Inferior parietal cortex (tissue), 1 donor: ENCODE measurements around the gene S100A6.

Source experiments
- DNase-seq: peaks from one replicate; pipeline ENCODE4 v3.0.0-alpha.2; 2016; ENCODE audit errors: extremely low spot score

Gene S100A6

DNA sequence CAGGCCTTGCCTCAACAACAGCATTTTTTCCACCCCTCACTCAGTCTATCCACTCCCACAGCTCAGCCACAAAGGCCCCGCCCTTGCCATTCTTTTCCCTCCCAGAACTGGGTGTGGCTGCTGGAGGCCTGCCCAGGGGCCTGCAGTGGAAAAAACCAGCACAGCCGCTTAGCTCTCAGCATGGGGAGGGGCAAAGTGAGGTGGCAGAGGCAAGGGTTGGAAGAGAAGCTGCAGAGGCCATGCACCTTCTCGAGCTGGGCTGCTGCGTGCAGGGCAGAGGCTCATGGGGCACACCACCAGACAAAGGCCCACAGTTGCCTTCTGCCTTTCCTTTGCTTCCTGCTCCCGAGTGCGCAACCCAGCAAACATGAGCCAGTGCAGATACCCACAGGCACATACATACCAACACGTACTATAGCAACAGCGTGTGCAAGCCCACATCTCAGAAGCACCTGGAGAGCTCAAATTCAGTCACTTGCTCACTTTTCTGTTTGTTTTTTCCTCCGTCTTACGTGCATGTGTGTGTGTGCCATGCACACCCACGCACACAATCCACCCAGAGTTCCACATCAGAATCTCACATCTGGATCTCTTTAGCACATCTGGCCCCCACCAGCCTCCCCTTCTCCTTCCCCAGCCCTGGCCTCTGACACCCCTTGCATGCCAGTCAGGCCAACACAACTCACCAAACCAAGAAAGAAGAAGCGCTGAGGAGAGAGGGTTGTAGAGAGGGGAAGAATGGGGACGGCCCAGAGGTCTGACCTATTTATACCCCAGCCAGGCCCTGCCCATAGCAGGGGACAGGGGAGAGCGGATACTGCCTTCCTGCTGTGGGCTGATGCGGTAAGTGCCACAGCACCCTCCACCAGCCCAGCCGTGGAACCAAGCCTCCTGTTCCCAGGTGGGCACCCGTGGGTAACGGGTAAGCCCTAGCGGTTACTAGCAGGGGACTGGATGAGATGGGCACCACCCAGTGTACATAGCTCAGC lies 9.6 kb upstream of the S100A6 start, which contains the start of gene S100A4:
TSS of gene S100A4 (minus strand) at position 740 of the 989 bp plus-strand sequence. CDS start 1,012 bp downstream, outside the sequence.
- peak; percentile 63 for DNase-seq

- DNase-seq: no peak
These were observed 8.8 kb upstream of the S100A6 start for GRCh38 chr1:153544453-153545066.

DNA sequence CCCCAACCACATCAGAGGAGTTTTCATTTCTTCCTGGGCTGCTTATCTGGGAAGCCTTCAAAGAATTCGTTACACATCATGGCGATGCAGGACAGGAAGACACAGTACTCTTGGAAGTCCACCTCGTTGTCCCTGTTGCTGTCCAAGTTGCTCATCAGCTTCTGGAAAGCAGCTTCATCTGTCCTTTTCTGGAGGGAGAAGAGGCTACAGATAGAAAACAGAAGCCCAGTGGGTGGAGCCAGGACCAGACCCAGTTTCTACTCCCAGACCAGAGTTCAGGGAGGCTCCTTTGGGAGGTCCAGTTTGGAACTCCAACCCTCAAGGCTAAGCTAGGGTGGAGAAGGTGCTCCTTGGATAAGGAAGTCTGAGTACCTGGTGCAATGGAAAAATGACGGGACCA lies 7.9 kb upstream of the S100A6 start:
- DNase-seq: no peak

DNA sequence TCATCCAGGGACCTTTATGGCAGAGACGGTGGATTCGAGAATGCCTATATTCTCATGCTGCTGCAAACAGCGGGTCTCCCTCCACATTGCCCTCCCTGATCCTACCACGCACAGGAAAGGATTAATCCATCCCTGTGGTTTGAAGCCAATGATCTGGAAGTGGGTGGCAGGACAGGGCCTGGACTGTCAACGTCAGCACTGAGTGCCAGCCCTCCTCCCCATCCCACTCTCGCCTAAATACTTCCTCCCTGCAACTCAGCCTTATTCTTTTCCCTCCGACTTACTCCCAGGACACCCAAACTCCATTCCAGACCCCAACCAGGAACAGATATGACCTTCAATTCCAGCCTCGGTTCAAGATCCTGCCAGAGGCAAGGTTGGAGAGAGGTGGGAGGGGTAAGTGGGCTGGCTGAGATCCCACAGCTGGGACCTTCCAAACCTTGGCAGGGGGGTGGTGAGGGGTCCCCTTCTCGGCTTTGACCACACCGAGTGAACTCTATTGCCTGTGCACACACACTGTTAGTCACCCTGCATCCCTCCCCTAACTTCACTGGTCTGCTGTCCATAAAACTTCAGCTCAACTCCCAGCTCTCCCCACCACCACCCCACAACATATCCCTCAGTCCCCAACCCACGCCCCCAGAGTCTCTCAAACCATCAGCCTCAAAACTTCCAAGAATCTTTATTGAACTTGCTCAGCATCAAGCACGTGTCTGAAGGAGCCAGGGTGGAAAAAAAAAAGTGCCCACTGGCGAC lies 7.3 kb upstream of the S100A6 start:
- DNase-seq: no peak

DNA sequence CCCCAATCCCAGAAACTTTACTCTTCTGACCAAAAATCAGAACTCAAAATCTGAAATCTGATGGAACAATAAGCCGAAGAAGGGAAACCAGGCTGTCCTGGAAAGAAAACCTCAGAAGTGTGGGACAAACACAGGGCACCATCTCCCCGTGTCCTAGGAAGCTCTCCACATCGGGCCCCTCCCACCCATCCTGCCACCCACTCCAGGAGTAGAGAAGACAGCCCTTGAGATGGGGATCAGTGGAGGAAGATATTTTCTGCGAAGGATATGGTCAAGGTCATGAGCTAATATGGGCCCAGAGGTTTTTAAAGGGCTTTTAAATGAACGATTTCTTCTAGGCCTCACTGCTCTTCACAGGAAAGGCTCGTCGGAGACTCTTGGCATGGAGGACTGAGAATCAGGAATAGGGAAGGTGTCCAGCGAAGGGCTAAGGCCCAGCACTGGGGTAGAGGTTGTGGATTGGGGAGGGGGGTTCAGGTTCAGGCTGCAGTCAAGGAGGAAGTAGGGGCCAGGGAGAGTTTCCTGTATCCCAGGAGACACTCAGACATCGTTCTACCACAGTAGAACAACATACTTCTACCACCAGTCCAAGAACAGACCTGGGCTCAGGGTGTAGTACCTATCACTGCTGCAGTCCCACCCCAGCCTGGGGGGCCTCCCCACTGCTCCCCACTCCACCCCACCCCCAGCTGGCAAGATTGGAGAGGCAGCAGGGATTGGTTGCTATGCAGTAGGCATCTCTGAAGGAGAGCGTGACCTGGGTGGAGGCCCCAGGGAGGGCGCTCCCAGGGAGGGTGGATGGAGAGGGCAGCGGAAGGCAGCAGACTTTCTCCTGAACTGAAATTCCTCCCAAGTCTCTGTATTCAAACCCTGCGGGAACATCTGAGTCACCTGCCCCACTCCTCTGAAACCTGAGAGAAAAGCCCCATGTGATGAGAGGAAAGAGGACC lies 6.1 kb upstream of the S100A6 start:
- DNase-seq: no peak

DNA sequence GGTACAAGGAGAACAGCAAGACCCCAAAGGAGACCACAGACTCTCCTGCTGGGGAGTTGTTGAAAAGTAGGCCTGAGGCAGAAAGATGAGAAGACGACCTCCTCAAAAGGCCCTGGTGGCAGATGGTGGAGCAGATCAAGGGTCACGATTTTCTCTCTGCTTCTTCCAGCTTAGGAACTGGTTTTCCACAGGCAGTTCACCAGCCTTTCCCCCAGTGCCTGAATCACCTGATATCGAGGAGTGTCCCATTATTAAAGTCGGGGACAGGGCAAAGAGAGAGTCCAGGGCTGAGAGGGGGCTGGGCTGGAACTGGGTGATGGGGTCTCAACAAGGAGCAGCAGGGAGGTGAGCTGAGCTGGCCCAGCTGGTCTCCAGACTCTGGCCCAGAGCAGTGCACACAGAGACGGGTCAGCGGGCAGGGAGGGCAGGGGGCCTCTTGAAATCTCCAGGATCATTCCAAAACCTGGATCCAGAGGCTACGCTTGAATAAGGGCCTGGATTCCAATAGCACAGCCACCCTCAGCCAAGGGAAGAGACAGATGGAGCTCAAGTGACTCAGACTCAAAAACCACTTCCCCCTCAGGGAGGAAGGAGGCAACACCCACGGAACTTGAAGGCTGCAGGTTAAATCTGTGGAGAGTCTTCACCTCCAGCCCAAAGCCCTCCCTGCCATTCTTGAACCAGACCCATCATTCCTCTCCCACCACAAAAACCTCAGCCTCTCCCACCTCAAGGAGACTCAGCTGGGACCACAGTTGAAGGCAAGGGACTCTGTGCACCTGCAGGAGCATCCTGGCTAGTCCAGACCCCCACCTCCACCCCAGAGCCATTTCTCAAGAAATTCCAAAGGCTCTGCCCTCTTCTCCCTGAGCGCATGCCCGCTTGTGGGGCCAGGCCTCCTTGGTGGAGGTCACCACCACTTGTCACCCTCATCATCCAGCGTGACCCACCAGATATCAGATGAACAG lies 4.9 kb upstream of the S100A6 start, which contains the start of gene S100A5:
TSS of gene S100A5 (minus strand) at position 541 of the 968 bp plus-strand sequence. CDS start 743 bp downstream, outside the sequence.
- peak; percentile 54 for DNase-seq

- no peak for DNase-seq
These were observed 3.8 kb upstream of the S100A6 start for GRCh38 chr1:153539395-153540093.

DNA sequence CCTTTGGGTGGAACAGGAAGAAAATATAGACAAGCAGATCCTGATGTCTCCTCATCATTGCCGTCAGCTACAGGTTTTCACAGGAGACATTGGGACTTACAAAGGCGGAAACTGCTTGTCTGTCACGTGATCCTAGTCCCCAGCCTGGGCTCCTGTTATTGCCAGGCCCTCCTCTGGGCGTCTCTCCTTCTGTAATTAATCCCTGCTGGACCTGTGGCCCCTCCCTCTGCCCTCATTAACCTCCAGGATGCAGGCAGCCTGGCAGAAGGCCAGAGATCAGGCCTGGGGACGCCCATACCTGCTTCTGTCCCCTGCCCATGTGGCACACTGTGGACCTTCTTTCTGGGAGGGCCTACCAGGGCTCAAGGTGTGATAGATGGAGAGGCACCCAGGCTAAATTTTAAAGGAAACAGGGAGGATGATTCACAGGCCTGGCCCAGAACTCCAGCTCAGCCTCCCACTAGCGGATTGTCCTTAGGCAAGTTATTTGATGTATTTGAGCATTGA lies 2.6 kb upstream of the S100A6 start:
- no peak for DNase-seq

DNA sequence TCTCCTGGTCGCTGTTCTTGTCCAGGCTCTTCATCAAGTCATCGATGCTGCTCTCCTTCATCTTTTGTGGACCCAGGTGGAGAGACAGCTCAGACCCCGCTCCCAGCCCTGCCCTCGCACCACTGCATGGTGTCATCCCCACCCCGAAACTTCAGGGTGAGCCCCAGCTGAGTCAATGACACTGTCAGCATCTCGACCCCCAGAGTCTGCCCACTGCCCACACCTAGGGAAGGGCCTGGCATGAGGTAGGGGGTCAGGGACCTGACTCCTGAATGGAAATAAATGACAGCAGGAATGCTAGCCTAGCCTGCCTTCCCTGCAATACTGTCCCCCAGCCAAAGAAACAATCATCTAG lies 1.6 kb upstream of the S100A6 start:
- no peak for DNase-seq

- DNase-seq: no peak
These were observed 1.0 kb upstream of the S100A6 start for GRCh38 chr1:153536671-153537375.

- peak; percentile 63 for DNase-seq
These were observed 350 bp upstream of the S100A6 start for GRCh38 chr1:153536012-153536670.

- no peak for DNase-seq
These were observed 908 bp downstream of the S100A6 start for GRCh38 chr1:153534925-153535241.

- no peak for DNase-seq
These were observed 1.4 kb downstream of the S100A6 start for GRCh38 chr1:153534226-153534924.

GRCh38 chr1:153533689-153534201 lies 2.0 kb downstream of the S100A6 start:
- no peak for DNase-seq

GRCh38 chr1:153532769-153533599 lies 2.8 kb downstream of the S100A6 start:
- peak; percentile 84 for DNase-seq

GRCh38 chr1:153532181-153532580 lies 3.6 kb downstream of the S100A6 start:
- no peak for DNase-seq
